Endothelial cell (in vitro differentiated cells): ENCODE measurements around the gene HOXB2. TPM values are rescaled to one million over a fixed set of nuclear protein-coding genes. Genes with fewer than 3 reads are reported as not detected.

Experiments used
- DNase-seq: peaks from one replicate; pipeline ENCODE4 v3.0.0; 2021; ENCODE audit warnings: low spot score
- H3K27ac Mint-ChIP-seq: one replicate; pipeline ENCODE4 v1.8.0; 2021; ENCODE audit warnings: mixed read lengths, inconsistent platforms; ENCODE audit not compliant: unreplicated experiment
- H3K27me3 Mint-ChIP-seq: one replicate; pipeline ENCODE4 v1.8.0; 2021; ENCODE audit warnings: mild to moderate bottlenecking, moderate library complexity, mixed read lengths, inconsistent platforms; ENCODE audit not compliant: unreplicated experiment
- H3K36me3 Mint-ChIP-seq: one replicate; pipeline ENCODE4 v1.8.0; 2021; ENCODE audit warnings: mild to moderate bottlenecking, low read depth, mixed read lengths, inconsistent platforms; ENCODE audit not compliant: unreplicated experiment
- H3K4me1 Mint-ChIP-seq: one replicate; pipeline ENCODE4 v1.8.0; 2021; ENCODE audit warnings: mild to moderate bottlenecking, mixed read lengths, inconsistent platforms; ENCODE audit not compliant: unreplicated experiment
- H3K4me3 Mint-ChIP-seq: one replicate; pipeline ENCODE4 v1.8.0; 2021; ENCODE audit warnings: mild to moderate bottlenecking, mixed read lengths, inconsistent platforms; ENCODE audit not compliant: unreplicated experiment
- H3K9me3 Mint-ChIP-seq: one replicate; pipeline ENCODE4 v1.8.0; 2021; ENCODE audit warnings: mixed read lengths, inconsistent platforms; ENCODE audit not compliant: unreplicated experiment
- total RNA-seq: library from RNA; stranded (reverse); fragmentation: NEBNext Ultra II Directional; extraction: Animal tissue kit (Norgen Biotek cat#: 25700); gene quantifications from one replicate; pipeline ENCODE4 v1.2.1, GENCODE V29; 2021; ENCODE audit not compliant: unreplicated experiment
- TF ChIP-seq, protein P1 (sequence below): fragments of 200-600 bp; sonication (generic); IDR thresholded peaks from one replicate; pipeline ENCODE4 v1.5.0; 2021; ENCODE audit warnings: antibody characterized with exemption; ENCODE audit not compliant: unreplicated experiment

HOXB2 gene
- total RNA-seq, 1 donor from 2014 or later = 5.6 TPM

GRCh38 chr17:48505788-48506187 lies 39.1 kb downstream of the HOXB2 start:
- H3K4me3 Mint-ChIP-seq = no peak overlapping the region
- H3K36me3 Mint-ChIP-seq = no peaks in the 10 kb centered on the region
- no peaks in the 10 kb centered on the region for H3K9me3 Mint-ChIP-seq
- peaks cover 2% of the 10 kb centered on the region for H3K27me3 Mint-ChIP-seq
- TF ChIP-seq, protein P1, sequence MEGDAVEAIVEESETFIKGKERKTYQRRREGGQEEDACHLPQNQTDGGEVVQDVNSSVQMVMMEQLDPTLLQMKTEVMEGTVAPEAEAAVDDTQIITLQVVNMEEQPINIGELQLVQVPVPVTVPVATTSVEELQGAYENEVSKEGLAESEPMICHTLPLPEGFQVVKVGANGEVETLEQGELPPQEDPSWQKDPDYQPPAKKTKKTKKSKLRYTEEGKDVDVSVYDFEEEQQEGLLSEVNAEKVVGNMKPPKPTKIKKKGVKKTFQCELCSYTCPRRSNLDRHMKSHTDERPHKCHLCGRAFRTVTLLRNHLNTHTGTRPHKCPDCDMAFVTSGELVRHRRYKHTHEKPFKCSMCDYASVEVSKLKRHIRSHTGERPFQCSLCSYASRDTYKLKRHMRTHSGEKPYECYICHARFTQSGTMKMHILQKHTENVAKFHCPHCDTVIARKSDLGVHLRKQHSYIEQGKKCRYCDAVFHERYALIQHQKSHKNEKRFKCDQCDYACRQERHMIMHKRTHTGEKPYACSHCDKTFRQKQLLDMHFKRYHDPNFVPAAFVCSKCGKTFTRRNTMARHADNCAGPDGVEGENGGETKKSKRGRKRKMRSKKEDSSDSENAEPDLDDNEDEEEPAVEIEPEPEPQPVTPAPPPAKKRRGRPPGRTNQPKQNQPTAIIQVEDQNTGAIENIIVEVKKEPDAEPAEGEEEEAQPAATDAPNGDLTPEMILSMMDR = no peak
- H3K4me1 Mint-ChIP-seq = no peaks in the 10 kb centered on the region
- no peak for DNase-seq
- no peak overlapping the region for H3K27ac Mint-ChIP-seq

GRCh38 chr17:48504953-48505352 lies 40.0 kb downstream of the HOXB2 start:
- no peaks in the 10 kb centered on the region for H3K36me3 Mint-ChIP-seq
- no peak for DNase-seq
- no peak overlapping the region for H3K27ac Mint-ChIP-seq
- H3K4me1 Mint-ChIP-seq = no peaks in the 10 kb centered on the region
- no peaks in the 10 kb centered on the region for H3K9me3 Mint-ChIP-seq
- H3K27me3 Mint-ChIP-seq = peaks cover 2% of the 10 kb centered on the region
- TF ChIP-seq, protein P1 = no peak
- H3K4me3 Mint-ChIP-seq = no peak overlapping the region

DNA sequence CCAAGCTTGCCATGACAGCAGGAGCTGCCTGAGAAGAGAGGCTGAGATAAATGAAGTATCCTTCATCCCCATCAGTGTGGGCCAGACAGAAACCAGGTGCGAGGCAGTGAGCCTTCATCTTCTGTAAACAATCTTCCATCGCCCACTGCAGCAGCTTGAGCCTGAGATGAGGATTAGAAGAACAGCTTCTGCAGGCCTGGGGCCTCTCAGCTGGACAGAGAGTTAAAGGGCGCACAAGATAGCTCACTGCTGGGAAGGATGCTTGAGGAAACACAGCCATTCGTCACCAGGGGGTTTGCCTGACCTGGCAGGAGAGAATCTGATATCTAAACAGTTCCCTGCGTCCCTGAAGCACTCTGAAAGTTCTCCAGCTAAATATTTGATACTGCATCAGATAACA lies 41.2 kb downstream of the HOXB2 start:
- Mint-ChIP-seq H3K4me1 (no peaks in the 10 kb centered on the region), H3K36me3 (no peaks in the 10 kb centered on the region), H3K27me3 (peaks cover 2% of the 10 kb centered on the region), H3K27ac (no peak overlapping the region), H3K9me3 (no peaks in the 10 kb centered on the region), H3K4me3 (no peak overlapping the region)
- TF ChIP-seq, protein P1 = no peak
- no peak for DNase-seq

- TF ChIP-seq, protein P1 = no peak
- no peaks in the 10 kb centered on the region for H3K36me3 Mint-ChIP-seq
- peaks cover 4% of the 10 kb centered on the region for H3K27me3 Mint-ChIP-seq
- peaks cover 7% of the 10 kb centered on the region for H3K4me1 Mint-ChIP-seq
- no peak overlapping the region for H3K27ac Mint-ChIP-seq
- H3K4me3 Mint-ChIP-seq = no peak overlapping the region
- no peaks in the 10 kb centered on the region for H3K9me3 Mint-ChIP-seq
- no peak for DNase-seq
These were observed 42.0 kb downstream of the HOXB2 start for GRCh38 chr17:48502901-48503300.

GRCh38 chr17:48502312-48502711 lies 42.6 kb downstream of the HOXB2 start:
- no peak for DNase-seq
- H3K4me1 Mint-ChIP-seq = peaks cover 13% of the 10 kb centered on the region
- no peaks in the 10 kb centered on the region for H3K36me3 Mint-ChIP-seq
- H3K27me3 Mint-ChIP-seq = peaks cover 4% of the 10 kb centered on the region
- H3K4me3 Mint-ChIP-seq = no peak overlapping the region
- H3K9me3 Mint-ChIP-seq = no peaks in the 10 kb centered on the region
- TF ChIP-seq, protein P1 = no peak
- H3K27ac Mint-ChIP-seq = no peak overlapping the region
